ENCODE data around the gene DOCK9. TPM values are rescaled to one million over a fixed set of nuclear protein-coding genes. Genes with fewer than 3 reads are reported as not detected.
A peak's percentile ranks its signal among the peaks of the same experiment; 100 is the strongest.
"Not testable (repeated sequence)": the region's sequence is repeated elsewhere in the genome, so short reads cannot be mapped to it uniquely, and the experiment has no call there.

DOCK9 gene
- total RNA-seq, 1 donor, result 44.5 TPM

GRCh38 chr13:98820300-98820699 is 157.6 kb downstream of the DOCK9 start:
- H3K4me1 ChIP-seq (ENCODE audit: insufficient read depth, low read length), result peaks cover 15% of the 10 kb centered on the region
- no peak for DNase-seq (ENCODE audit: insufficient read length, low spot score, missing footprints)
- no peaks in the 10 kb centered on the region for H3K27me3 ChIP-seq (ENCODE audit: insufficient read depth, low read length)
- no peak overlapping the region for H3K4me3 ChIP-seq (ENCODE audit: insufficient read depth, low read length)
- H3K27ac ChIP-seq (ENCODE audit: low read depth, low read length), result no peak overlapping the region
- no peak for TF ChIP-seq CTCF (IDR thresholded peaks at IDR 0.05; ENCODE audit: extremely low read depth, low read depth, low read length)
- H3K4me2 ChIP-seq (ENCODE audit: insufficient read depth, low read length), result no peak overlapping the region
- H3K79me2 ChIP-seq (ENCODE audit: insufficient read depth, low read length), result no peaks in the 10 kb centered on the region
- no peaks in the 10 kb centered on the region for H4K20me1 ChIP-seq (ENCODE audit: insufficient read depth, low read length)
- H2AFZ ChIP-seq (ENCODE audit: low read length), result no peak overlapping the region
- H3K9me3 ChIP-seq (ENCODE audit: low read depth, low read length), result no peaks in the 10 kb centered on the region
- no peaks in the 10 kb centered on the region for H3K36me3 ChIP-seq (ENCODE audit: insufficient read depth, low read length)

GRCh38 chr13:98819382-98820010 is 158.4 kb downstream of the DOCK9 start:
- no peak overlapping the region for H3K4me2 ChIP-seq (ENCODE audit: insufficient read depth, low read length)
- no peaks in the 10 kb centered on the region for H3K9me3 ChIP-seq (ENCODE audit: low read depth, low read length)

GRCh38 chr13:98816406-98816805 is 161.5 kb downstream of the DOCK9 start:
- Histone ChIP-seq H3K4me1 (ENCODE audit: insufficient read depth, low read length) (peaks cover 6% of the 10 kb centered on the region), H3K36me3 (ENCODE audit: insufficient read depth, low read length) (no peaks in the 10 kb centered on the region), H3K27ac (ENCODE audit: low read depth, low read length) (no peak overlapping the region), H3K4me3 (ENCODE audit: insufficient read depth, low read length) (no peak overlapping the region), H3K27me3 (ENCODE audit: insufficient read depth, low read length) (no peaks in the 10 kb centered on the region), H4K20me1 (ENCODE audit: insufficient read depth, low read length) (no peaks in the 10 kb centered on the region), H3K9me3 (ENCODE audit: low read depth, low read length) (no peaks in the 10 kb centered on the region), H2AFZ (ENCODE audit: low read length) (no peak overlapping the region), H3K79me2 (ENCODE audit: insufficient read depth, low read length) (no peaks in the 10 kb centered on the region), H3K4me2 (ENCODE audit: insufficient read depth, low read length) (no peak overlapping the region)
- TF ChIP-seq CTCF (IDR thresholded peaks at IDR 0.05; ENCODE audit: extremely low read depth, low read depth, low read length), result no peak
- no peak for DNase-seq (ENCODE audit: insufficient read length, low spot score, missing footprints)

More at GRCh38 chr13:98819382-98820010, 158.4 kb downstream of the DOCK9 start:
- Histone ChIP-seq H3K27me3 (ENCODE audit: insufficient read depth, low read length) (no peaks in the 10 kb centered on the region), H3K79me2 (ENCODE audit: insufficient read depth, low read length) (no peaks in the 10 kb centered on the region), H3K4me3 (ENCODE audit: insufficient read depth, low read length) (no peak overlapping the region), H4K20me1 (ENCODE audit: insufficient read depth, low read length) (no peaks in the 10 kb centered on the region), H3K36me3 (ENCODE audit: insufficient read depth, low read length) (no peaks in the 10 kb centered on the region), H3K4me1 (ENCODE audit: insufficient read depth, low read length) (peaks cover 15% of the 10 kb centered on the region), H3K27ac (ENCODE audit: low read depth, low read length) (no peak overlapping the region), H2AFZ (ENCODE audit: low read length) (no peak overlapping the region)
- DNase-seq (ENCODE audit: insufficient read length, low spot score, missing footprints), result peak; percentile 51
- TF ChIP-seq CTCF (IDR thresholded peaks at IDR 0.05; ENCODE audit: extremely low read depth, low read depth, low read length), result no peak

GRCh38 chr13:98813993-98814392 is 163.9 kb downstream of the DOCK9 start:
- Histone ChIP-seq H3K27me3 (ENCODE audit: insufficient read depth, low read length) (no peaks in the 10 kb centered on the region), H3K4me2 (ENCODE audit: insufficient read depth, low read length) (no peak overlapping the region), H3K36me3 (ENCODE audit: insufficient read depth, low read length) (no peaks in the 10 kb centered on the region), H4K20me1 (ENCODE audit: insufficient read depth, low read length) (no peaks in the 10 kb centered on the region), H3K4me3 (ENCODE audit: insufficient read depth, low read length) (no peak overlapping the region), H3K27ac (ENCODE audit: low read depth, low read length) (no peak overlapping the region), H3K79me2 (ENCODE audit: insufficient read depth, low read length) (no peaks in the 10 kb centered on the region), H3K9me3 (ENCODE audit: low read depth, low read length) (no peaks in the 10 kb centered on the region), H2AFZ (ENCODE audit: low read length) (no peak overlapping the region), H3K4me1 (ENCODE audit: insufficient read depth, low read length) (no peaks in the 10 kb centered on the region)
- no peak for DNase-seq (ENCODE audit: insufficient read length, low spot score, missing footprints)
- no peak for TF ChIP-seq CTCF (IDR thresholded peaks at IDR 0.05; ENCODE audit: extremely low read depth, low read depth, low read length)

- not testable (repeated sequence) for H3K79me2 ChIP-seq (ENCODE audit: insufficient read depth, low read length); H3K4me2 ChIP-seq (ENCODE audit: insufficient read depth, low read length); H3K4me1 ChIP-seq (ENCODE audit: insufficient read depth, low read length); H3K4me3 ChIP-seq (ENCODE audit: insufficient read depth, low read length); H3K27ac ChIP-seq (ENCODE audit: low read depth, low read length); H3K36me3 ChIP-seq (ENCODE audit: insufficient read depth, low read length); H2AFZ ChIP-seq (ENCODE audit: low read length); H3K27me3 ChIP-seq (ENCODE audit: insufficient read depth, low read length); H3K9me3 ChIP-seq (ENCODE audit: low read depth, low read length); DNase-seq (ENCODE audit: insufficient read length, low spot score, missing footprints); H4K20me1 ChIP-seq (ENCODE audit: insufficient read depth, low read length)
These were observed 165.6 kb downstream of the DOCK9 start for GRCh38 chr13:98812186-98812790.

Data from osteoblast (primary cell).